Measurements from ENCODE around the gene CENPM.

Gene CENPM

DNA sequence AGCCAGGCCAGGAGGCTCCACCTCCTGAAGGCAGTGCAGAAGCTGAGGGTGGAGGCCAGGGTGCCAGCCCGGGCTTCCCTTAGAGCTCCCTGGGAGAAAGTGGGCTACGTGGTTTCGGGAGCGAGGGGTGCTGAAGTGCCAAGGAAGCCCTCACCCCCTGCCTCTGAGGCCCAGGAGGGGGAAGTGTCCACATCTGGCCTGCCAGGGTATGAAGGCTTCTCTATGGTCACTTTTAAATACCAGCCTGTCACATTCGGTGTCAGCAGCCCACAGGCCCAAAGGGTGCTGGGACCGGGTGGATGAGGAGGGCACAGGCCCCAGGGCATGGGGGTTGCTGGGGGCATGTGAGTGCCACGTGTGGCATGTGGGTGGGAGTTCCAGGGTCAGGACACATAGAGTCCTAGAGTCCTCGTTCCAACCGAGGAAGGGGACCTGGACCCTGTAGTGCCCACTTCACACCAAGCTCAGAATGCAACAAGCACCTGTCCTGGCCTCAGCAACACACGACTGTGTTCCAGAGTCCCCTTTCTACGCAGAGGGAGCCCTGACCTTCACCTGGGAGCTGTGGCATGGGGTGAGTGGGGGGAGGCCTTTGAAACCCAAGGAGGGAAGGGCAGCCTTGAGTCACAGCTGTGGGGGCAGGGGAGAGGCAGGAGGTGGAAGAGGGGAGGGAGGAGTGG is 33.8 kb downstream of the CENPM start:
- DNase-seq: no peak

DNA sequence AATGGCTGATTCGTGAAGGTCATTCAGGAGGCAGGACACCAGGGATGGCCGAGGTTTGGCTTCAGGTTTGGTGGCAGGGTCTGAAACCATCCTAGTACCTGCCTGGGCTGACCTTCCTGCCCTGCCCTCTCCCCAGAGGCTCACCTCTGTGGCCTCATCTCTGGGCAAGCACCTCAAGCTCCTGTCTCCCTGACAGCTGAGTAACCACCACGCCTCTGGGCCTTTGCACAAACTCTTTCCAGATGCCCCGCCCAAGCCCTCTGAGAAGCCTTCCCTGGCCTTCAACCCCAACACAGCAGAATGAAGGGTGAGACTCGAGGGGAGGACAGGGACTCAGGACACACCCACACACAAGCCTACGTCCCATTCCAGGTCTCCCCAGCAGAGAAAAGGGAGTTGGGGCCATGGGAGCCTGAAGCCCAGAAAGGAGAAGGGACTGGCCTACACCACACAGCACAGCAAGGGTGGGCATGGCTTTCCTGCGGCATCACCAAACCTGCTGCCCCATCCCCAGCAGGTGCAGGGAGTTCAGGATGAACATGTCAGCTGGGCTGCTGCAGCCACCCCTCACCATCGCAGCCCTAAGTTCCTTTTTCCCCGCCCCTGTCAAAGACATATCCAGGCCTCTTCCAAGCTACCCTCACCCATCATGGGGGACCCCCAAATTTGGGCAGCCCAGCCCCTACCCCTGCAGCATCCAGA is 34.5 kb downstream of the CENPM start:
- DNase-seq: no peak

DNA sequence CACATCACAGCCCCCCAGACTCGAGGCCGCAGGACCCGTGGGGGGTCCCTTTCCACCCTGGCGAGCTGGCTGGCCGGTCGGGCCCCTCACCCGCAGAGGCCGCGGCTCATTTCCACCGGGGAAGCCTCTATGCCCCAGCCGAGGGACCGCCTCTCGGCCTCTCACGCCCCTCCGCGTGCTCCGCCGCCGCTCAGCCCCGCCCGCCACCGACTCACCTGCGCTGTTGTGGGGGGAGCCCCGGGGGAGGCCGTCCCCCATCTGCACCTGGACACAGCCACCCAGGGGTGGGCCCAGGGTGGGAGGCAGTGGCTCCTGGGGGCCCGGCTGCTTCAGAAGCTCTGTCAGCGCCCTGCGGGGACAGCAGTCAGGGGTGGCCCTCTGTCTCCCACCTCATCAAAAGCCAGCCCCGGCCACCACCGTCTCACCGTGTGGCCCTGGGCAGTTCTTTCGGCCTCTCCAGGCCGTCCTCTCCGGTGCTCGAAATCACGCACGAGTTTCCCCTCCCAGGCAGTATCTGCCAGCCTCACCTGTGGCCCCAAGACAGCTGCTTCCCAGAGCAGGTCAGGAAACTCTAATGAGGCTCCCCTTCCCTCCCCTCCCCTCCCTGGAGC is 35.8 kb downstream of the CENPM start:
- no peak for DNase-seq

DNA sequence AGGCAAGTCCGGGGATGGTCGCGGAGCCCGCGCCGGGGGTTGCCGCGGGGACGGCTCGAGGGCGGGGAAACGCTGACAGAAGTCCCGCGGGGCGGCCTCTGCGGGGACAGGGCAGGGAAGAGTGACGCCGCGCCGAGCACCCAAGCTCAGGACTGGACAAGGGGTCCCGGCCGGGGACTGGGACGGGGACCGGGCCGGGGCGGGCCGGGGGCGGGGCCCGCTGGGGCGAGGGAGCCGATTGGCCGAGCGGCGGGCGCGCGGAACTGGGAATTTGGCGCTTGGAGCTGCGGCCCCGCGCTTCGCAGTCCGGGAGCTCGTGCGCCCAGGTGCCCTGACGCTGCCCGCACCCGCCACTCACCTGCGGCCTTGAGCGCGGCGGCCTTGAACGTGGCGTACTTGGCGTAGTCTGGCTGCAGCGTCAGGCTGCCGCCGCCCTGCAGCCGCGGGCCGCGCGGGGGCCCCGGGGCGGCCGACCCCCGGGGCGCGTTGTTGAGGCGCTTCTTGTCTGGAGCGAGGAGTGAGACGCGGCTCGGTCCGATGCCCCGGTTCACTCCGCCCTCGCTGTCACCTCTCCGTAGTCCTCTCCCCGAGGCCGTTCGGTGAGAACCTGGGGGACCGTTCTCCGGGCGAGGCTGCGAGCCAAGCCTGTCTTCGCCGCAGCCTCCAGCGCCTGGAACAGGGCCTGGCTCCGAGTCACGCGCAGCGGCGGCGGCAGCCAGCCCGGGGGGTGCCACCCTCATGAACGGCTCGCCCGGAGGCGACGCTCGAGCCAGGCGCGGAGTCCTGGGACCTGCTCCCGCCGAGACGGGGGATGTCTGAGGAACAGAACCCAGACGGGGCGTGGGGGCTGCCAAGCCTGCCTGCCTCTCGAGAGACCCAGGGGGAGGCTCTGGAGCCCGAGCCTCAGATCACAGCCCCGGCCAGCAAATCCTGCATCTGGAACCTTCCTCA is 36.6 kb downstream of the CENPM start:
- DNase-seq: no peak

DNA sequence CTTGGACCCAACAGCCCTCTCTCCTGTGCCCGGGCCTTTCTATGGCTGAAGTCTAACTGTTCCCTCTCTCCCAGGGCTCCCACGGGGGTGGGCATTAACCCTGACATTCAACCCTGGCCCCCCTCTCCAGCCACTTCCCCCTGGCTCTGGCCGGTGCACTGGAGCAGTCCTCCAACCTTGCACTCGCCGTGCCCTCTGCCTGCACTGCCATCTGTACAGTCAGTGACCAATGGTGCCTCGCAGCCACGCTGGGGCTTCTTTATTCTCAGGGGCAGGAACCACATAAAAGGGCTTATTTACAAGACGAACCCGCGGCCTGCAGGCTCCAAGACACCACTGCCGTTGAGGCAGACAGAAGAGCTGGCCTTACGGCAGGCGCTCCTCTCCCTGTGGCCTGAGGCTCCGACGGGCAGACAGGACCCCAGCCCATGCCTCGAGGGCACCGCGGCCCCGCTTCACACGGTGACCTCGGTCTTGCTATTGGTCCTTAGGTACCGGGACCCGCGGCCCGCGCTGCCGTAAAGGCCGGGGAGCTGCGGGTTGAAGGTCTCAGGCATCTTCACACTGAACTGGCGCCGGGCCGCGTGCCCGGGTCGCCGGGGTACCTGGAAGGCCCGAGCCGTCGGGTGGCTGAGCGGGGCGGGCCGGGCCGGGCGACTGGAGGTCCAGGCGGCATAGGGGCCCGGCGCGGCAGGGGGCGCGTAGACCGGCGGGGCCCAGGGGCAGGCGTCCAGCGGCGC is 37.5 kb downstream of the CENPM start:
- DNase-seq: no peak

DNA sequence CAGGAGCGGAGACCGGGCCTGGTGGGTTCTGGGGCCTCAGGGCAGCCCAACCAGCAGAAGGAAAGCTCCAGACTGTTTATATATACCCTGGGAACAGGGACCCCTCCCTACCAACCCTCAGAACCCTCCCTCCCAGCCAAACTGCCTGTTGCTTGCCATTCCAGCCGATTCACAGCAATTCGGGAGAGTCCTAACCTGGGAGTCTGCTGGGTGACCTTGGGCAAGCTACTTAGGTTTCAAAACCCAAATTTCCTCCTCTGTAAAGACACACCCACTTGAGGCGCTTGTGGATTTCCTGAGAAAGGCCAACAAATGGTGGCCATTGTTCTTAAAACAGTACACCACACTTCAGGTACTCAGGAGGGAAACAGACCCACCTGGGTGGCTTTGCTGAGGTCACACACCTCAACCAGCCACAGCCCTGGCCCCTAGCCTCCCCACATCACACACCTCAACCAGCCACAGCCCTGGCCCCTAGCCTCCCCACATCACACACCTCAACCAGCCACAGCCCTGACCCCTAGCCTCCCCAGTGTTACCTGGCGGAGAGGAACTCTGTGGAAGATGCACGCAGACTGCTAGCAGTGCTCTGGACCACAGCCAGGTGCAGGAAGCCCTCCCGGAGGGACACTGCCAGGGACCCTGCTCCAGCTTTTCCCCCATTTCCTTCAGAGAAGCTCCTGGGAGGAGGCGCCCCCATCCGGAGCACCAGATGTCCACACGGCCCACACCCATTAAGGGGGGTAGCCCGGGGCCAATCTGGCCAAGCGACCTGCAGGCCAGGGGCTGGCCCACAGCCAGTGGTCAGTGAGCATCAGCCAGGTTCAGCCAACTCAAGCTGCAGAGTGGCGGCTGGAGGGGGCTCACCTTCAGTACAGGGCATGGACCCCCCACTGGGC is 38.3 kb downstream of the CENPM start:
- DNase-seq: no peak

DNA sequence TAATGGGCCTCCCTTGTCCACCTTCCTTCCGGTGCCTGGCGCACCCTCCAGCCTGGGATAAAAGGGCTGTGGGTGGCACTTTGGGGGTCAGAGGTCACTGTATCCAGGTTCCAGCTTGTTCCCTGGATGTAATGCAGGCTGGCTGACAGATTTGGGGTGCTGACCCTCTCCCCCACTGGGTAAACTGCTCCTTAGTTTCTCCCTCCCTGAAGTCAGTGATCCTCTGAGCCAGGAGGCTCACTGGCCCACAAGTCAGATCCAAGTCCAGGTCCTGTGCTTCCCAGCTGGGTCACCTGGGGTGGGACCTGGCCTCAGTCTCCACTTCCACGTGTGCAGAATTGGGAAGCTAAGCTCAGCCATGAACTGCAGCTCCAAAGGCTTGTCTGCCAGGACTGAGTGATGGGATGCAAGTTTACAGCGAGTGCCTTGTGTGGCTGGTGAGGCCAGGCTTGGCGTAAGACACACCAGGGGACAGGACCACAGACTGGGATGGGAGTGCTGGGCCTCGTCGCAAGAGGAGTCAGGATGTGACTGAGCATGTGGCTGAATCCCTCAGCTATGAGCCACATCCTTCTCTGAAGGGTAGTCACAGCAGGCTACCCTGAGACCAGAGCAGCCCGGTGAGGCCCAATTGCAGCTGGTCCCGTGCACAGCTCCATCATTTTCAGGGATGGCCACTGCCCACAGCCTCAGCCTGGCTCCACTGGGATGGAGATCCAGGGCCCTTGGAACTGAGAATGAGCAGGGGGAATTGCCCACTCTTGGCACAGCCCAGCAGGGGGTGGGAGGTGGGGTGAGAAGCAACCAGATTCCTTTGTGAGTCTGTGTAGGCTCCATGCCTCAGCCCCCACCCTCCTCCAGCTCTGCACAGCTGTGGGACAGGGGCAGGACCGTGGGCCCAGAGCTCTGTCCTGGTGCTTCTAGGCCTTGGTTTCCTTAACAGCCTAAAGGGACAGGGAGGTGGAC is 39.2 kb downstream of the CENPM start:
- DNase-seq: no peak

DNA sequence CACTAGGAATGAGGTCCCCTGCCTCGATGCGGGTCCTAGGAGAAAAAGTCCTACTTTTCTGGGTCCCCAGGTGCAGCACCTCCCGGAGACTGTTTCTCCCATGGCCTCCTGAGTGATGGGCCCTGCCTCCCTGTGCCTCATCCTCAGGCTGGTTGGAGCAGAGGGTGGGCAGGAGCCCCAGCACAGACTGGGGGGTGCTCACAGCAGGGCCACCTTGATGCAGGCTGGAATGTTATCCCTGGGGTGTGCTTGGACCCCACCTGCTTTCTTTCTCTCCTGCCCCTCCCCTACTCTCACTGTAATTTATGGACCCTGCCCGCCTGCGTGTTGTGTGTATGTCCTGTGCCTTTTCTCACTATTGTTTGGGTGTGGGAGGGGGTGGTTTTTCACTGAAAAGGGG is 40.1 kb downstream of the CENPM start:
- no peak for DNase-seq

DNA sequence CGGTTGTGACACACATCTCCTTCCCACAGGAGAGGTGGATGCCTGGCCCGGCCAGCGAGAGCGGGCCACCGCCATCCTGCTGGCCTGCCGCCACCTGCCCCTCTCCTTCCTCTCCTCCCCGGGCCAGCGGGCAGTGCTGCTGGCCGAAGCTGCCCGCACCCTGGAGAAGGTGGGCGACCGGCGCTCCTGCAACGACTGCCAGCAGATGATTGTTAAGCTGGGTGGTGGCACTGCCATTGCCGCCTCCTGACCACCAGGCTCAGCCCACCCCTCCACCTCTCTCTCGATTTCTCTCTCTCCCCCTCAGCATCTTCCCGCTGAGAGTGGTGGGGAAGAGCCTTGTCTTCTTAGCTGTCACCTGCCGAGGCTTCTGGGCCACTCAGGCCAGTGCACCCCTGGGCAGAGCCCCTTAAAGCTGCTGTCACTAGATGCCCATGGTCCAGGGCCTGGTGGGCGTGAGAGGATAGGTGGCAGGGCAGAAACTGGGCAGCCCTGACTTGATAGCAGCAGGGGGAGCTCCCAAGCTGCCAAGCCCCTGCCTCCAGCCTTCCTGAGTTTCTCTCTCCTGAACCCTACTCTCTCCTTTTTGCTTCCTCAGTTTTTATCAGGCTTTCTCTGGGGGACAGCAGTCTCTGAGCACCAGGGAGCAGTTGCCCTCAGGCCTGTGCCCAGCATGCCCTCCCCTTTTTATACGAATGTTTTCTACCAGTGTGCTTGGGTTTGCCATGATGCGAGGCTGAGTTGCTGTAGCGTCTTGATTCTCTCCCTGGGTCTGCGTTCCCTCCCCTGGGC is 41.3 kb downstream of the CENPM start:
- DNase-seq: no peak

DNA sequence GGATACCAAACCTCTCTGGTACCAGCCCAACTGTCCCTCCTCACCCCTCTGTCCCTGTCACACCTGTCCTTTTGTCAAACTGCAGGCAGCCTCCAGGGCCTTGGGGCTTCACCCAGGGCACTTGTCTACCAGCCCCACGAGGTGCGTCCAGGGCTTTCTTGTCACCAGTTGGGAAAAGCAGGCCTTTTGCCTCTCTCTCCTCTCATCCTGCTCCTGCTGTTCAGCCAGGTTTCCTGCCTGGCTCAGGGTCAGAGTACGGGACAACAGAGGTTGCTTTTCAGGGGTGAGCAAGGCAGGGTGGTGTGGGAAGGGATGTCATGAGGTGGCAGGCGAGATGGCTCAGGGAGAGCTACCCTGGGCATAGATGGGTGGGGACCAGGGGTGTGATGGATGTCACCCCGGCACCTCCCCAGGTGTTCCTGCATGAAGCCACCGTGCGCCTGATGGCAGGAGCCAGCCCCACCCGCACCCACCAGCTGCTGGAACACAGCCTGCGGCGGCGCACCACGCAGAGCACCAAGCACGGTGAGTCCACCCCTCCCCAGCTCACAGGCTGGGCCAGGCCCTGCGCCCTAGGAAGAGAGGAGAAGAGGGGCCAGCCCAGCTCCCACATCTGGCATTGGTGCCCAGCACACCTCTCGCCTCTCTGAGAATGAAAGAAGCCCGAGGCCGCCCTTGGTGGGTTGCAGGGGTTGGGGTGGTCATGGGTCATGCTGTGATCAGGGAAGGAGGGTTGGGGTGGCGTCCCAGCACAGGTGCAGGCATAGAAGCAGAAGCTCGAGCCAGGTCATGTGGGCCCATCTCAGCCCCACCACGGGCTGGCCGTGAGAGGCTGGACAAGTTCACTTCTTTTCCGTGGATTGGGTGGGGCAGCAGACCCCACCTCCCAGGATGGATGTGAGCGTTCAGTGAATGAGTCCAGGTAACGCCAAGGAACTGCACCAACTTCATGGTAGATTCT is 42.2 kb downstream of the CENPM start:
- DNase-seq: no peak

DNA sequence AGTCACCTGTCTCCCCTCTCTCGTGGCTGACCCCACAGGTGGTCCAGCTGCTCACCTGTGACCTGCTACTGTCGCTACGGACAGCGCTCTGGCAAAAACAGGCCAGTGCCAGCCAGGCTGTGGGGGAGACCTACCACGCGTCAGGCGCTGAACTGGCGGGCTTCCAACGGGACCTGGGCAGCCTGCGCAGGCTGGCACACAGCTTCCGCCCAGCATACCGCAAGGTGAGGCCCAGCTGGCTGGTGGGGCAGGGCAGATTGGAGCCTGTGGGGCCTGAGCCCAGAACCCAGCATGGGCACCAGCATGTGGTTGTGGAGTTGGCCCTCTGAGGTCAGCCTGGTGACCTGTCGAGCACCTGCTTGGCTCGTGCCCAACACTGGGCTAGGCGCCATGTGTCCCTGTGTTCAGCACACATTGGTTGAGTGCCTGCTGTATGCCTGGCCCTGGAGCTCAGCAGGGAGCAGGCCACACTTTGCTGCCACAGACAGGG is 44.0 kb downstream of the CENPM start:
- peak in 1 of 2 experiments; percentile 38 for DNase-seq

DNA sequence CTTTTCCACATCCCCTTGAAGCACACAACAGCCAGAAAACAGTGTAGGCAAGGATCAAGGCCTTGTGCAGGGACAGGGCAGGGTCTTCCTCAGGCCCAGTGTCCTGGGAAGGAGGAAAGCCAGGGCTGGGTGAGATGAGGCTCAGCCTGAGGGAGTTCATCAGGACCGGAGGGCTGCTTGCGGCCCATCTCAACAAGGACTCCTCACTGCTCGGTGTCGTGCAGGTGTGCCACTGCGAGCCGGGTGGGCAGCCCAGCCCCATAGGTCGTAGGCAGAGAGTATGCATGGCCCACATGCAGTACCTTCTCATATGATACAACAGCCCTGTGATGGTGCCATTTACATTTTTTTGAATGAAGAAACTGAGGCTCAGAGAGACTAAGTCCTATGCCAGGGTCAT is 44.9 kb downstream of the CENPM start:
- DNase-seq: no peak

DNA sequence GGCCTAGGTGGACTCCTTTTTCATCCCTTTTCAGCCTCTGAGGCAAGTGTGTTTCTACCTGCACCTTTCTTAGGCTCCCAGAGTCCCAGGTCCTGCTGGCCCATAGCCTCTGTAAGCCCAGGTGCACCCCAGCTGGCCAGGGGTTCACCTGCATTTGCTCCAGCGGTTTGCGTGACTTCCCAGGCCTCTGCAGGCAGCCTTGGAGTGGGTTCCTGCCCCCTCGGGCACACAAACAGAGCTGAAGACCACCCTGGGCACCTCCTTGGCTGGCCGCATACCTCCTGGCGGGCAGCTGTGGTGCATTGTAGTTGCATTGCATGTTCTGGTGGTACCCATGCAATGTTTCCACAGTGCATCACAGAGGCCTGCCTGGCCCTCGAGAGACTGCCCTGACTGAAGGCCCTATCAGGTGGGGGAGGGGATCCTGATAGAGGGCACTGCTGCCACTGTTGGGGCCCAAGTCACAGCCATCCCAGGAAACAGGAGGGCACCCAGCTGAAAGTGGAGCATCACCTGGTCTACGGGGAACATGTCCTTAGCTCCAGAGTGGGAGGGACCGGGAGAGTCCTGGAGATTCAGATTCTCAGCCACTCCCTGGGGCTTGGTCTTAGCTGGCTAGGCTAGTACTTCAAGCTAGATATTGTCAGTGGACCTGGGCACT is 46.2 kb downstream of the CENPM start:
- DNase-seq: no peak

DNA sequence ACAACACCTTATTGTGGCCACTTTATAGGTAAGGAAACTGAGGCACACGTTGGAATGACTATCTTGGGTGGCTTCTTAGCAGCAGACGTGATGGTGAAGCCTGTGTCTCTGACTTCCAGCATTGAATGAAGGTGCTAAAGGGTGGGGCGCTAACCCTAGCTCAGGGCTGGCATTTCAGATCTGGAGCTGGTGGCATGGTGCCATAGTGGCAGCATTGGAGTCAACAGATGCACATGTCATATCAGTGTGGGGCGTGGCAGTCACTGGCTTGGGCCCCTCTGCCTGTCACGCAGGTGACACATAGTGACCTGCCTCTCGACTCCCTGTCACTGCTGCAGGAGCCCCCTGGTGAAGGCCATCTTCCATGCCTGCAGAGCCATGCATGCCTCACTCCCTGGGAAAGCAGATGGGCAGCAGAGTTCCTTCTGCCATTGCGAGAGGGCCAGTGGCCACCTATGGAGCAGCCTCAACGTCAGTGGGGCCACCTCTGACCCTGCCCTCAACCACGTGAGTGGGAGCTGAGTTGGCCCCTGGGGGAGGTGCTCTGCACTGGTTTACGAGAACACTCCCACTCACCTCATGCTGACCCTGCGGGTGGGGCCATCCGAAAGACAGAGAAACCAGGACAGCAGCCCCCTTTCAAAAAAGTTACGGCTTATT is 46.8 kb downstream of the CENPM start:
- no peak for DNase-seq

DNA sequence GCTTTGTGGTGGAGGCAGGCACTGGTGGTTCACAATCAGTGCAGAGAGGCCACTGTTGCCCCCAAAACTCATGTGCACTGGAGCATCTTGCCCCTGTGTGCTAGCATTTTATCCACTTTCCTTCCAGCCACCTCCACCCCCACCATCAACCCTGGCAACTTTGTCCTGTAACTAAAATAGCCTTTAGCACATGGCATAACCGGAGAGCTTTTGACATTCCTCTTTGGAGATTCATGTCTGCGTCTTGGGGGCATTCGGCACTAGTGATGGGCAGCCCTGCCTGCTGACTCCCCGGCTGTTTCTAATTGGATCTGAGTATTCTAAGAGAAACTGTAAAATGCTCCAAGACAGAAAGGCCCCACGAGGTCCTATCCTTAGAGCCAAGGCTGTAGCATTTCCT is 47.8 kb downstream of the CENPM start:
- no peak for DNase-seq

DNA sequence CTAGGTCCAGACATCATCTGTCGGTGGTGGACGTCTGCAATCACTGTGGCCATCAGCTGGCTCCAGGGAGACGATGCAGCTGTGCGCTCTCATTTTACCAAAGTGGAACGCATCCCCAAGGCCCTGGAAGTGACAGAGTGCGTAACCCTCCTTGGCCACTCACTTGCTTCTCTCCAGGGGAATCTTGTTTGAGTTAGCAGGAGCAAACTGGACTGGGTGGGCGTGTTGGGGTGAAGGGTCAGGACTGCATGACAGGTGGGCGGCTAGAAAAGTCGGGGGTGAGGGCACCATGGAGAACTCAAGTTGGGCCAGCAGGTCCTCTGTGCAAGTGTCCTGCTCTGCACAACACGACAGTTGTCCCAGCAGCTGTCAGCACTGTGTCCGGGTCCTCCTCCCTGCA is 48.3 kb downstream of the CENPM start:
- DNase-seq: no peak

Data from NCI-H446 (cell line).